T-helper 1 cell treated with Interleukin-12 subunit alpha and Interleukin-12 subunit beta and Interleukin-4 antibody, amounts not matched to agents 30 μg/mL and 1 μg/mL, for 36 hours (primary cell): ENCODE results near the gene PLEKHA1.

Source experiments
- H3K27ac Mint-ChIP-seq: one replicate; pipeline ENCODE4 v1.8.0; 2021; ENCODE audit warnings: mild to moderate bottlenecking, mixed read lengths
- H3K27me3 Mint-ChIP-seq: one replicate; pipeline ENCODE4 v1.8.0; 2021; ENCODE audit warnings: low read depth, mixed read lengths
- H3K36me3 Mint-ChIP-seq: one replicate; pipeline ENCODE4 v1.8.0; 2021; ENCODE audit warnings: low read depth, mixed read lengths
- H3K4me1 Mint-ChIP-seq: one replicate; pipeline ENCODE4 v1.8.0; 2021; ENCODE audit warnings: low read depth, mixed read lengths
- H3K4me3 Mint-ChIP-seq: one replicate; pipeline ENCODE4 v1.8.0; 2021; ENCODE audit warnings: mild to moderate bottlenecking, moderate library complexity, mixed read lengths
- H3K9me3 Mint-ChIP-seq: one replicate; pipeline ENCODE4 v1.8.0; 2021; ENCODE audit warnings: mixed read lengths

Gene PLEKHA1

DNA sequence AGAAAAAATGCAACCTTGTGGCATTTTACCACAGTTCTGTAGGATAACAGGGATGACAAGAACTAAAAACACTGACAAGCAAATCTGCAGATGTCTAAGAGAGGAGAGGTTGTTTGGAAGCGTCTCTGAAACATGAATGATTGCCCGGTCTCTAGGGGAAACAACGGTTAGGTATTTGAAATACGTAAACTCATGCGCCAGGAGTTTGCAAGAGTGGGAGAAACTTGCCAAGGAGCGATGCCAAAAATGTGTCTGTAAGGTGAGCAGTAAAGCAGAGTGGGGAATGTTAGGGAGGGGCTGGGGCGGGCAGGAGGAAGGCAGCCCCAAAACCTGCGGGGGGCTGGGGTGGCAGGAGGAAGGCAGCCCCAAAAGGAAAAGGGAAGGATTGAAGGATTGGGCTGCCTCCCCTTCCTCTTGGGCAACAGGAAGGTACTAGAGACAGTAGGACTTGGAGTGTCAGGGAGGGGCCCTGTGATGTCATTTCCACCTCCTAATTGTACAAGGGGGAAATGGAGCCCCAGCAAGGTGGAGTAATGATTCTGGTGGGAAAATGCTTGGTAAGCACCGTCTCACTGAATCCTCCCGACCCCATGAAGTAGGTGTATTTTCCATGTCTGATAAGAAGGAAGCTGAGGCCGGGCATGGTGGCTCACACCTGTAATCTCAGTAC, 33.2 kb upstream of the PLEKHA1 start:
- H3K9me3 Mint-ChIP-seq, result no peaks in the 10 kb centered on the region
- H3K27ac Mint-ChIP-seq, result no peak overlapping the region
- H3K36me3 Mint-ChIP-seq, result no peaks in the 10 kb centered on the region
- no peaks in the 10 kb centered on the region for H3K27me3 Mint-ChIP-seq
- no peaks in the 10 kb centered on the region for H3K4me1 Mint-ChIP-seq
- H3K4me3 Mint-ChIP-seq, result no peak overlapping the region

DNA sequence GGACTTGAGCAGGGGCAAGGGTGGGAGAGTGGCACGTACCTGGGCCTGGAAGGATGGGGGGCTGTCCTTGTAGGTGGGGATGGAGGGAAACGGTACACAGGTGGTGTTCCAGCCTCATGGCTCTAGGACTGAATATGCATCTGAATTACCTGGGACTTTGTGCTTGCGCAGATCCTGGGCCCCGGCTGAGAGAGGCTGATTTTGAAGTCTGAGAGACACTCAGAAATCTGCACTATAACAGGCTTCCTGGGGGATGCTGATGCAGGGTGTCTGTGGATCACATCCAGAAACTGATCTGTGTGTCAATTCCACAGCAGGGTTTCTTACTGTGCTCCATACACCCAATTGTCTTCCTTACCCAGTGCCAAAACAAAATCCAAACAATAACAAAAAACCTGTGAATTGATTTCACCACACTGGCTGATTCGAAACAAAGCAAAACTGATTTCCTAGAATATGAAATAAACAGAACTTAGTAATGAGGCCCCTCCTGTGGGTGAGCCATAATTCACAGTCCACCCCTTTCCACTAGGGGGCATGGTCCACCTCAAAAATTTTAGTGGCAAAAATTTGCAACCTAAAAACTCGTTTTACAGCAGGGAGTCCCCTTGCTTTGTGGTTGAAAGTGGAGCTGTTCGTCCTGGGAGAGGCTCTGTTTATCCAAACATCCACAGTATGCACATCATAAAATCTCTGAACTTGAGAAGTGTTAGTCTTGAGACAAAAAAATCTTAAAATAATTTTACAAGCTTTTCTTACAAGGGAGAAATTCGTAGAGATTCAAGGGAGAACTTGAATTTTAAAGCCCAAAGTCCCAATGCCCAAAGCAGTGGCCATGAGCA, 32.0 kb upstream of the PLEKHA1 start:
- Mint-ChIP-seq H3K4me3 (no peak overlapping the region), H3K4me1 (no peaks in the 10 kb centered on the region), H3K36me3 (no peaks in the 10 kb centered on the region), H3K27me3 (no peaks in the 10 kb centered on the region), H3K27ac (no peak overlapping the region), H3K9me3 (no peaks in the 10 kb centered on the region)

DNA sequence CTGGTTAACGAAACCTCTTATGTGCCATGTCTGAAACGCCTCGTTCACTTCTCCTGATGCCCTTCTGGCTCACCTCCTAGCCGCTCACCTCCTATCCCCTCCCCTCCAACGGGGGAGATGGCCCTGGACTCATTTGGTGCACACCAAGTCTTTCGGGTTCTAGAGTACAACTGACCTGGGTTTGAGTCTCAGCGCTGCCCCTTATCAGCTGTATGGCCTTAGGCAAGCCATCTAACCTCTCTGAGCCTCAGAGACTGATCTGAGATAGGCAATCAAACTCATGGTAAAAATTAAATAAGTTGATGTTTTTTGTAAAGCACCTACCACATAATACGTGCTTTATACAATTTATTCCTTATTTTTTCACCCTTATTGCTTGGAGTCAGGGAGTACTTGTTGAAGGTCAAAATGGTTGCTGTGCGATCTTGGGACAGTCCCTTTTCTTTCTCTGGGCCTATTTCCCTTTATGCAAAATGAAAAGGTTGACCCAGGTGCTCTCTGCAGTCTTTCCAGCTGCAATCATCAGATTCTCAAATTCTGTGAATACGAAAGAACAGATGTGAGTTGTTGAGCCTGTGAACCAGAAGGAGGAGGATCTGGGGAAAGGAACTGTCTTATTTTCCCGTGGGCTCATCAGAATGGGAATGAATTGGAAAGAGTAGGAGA, 31.2 kb upstream of the PLEKHA1 start:
- Mint-ChIP-seq H3K27me3 (no peaks in the 10 kb centered on the region), H3K4me3 (no peak overlapping the region), H3K27ac (no peak overlapping the region), H3K4me1 (no peaks in the 10 kb centered on the region), H3K36me3 (no peaks in the 10 kb centered on the region), H3K9me3 (no peaks in the 10 kb centered on the region)

DNA sequence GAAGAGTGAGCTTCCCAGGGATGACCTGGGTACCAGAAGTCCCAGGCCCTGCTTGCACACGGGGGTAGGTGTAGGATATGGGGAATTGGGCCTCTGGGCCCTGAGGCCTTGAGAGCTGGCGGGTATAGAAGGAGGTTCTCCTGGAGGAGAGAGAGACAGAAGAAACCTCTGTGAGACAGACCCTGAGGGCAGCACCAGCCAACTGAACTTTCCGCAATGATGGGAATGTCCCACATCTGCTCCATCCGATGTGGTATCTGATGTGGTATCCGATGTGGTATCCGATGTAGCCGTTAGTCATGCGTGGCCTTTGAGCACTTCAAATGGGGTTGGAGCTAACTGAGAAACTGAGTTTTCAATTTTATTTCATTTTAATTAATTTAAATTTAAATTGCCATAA, 30.6 kb upstream of the PLEKHA1 start:
- Mint-ChIP-seq H3K27ac (no peak overlapping the region), H3K27me3 (no peaks in the 10 kb centered on the region), H3K4me3 (no peak overlapping the region), H3K9me3 (no peaks in the 10 kb centered on the region), H3K4me1 (no peaks in the 10 kb centered on the region), H3K36me3 (no peaks in the 10 kb centered on the region)

DNA sequence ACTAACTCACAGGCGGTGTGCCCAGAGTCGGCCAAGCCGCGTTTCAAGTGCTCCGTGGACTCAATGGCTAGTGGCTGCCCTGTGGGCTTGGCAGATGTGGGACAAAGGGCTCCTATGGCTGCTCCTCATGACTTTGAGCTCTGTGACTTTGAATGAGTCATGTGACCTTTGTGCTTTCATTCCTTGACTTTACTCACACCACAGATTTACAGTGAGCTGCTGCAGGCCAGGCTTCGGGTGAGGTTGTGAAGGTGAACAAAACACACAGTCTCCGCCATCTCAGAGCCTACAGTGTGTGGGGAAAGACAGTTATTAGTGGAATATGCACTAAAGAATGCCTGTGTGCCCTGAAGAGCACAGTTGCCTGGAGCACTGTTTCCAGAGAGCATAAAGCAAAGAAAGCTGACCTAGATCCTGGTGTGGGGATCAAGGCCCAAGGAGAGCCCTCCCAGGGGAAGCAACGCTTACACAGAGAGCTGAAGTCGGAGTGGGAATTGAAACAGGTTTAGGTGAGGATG, 29.7 kb upstream of the PLEKHA1 start:
- no peak overlapping the region for H3K4me3 Mint-ChIP-seq
- H3K27ac Mint-ChIP-seq, result no peak overlapping the region
- no peaks in the 10 kb centered on the region for H3K4me1 Mint-ChIP-seq
- H3K9me3 Mint-ChIP-seq, result no peaks in the 10 kb centered on the region
- H3K36me3 Mint-ChIP-seq, result no peaks in the 10 kb centered on the region
- no peaks in the 10 kb centered on the region for H3K27me3 Mint-ChIP-seq

DNA sequence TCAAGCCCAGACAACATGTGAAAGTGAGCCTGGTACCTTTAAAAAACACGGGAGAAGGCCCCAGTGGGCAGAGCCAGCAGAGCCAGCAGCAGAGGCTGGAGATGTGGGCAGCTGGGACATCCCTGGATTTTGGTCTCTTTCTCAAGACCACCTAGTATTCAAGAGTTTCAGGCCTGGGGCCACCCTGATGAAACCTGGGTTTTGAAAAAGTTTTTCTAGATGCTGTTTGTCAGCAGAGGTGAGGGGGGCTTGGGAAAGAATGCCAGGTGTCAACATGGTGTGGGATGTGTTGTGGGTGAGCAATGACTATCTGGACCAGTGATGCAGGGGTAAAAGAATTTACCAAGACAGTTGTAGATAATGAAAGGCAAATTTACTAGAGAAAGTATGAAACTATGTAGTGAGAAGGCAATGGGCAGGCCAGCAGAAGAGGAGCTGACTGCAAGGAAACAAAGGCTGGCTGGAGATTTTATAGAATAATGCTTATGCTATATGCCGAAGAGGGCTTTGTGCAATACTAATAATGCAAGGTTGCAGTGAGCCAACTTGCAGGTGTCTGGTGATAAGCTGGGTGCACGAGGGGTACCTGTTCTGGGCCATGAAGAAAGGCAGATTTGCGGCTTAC, 28.1 kb upstream of the PLEKHA1 start:
- no peaks in the 10 kb centered on the region for H3K27me3 Mint-ChIP-seq
- H3K4me3 Mint-ChIP-seq, result no peak overlapping the region
- H3K9me3 Mint-ChIP-seq, result no peaks in the 10 kb centered on the region
- H3K4me1 Mint-ChIP-seq, result no peaks in the 10 kb centered on the region
- no peaks in the 10 kb centered on the region for H3K36me3 Mint-ChIP-seq
- H3K27ac Mint-ChIP-seq, result no peak overlapping the region

DNA sequence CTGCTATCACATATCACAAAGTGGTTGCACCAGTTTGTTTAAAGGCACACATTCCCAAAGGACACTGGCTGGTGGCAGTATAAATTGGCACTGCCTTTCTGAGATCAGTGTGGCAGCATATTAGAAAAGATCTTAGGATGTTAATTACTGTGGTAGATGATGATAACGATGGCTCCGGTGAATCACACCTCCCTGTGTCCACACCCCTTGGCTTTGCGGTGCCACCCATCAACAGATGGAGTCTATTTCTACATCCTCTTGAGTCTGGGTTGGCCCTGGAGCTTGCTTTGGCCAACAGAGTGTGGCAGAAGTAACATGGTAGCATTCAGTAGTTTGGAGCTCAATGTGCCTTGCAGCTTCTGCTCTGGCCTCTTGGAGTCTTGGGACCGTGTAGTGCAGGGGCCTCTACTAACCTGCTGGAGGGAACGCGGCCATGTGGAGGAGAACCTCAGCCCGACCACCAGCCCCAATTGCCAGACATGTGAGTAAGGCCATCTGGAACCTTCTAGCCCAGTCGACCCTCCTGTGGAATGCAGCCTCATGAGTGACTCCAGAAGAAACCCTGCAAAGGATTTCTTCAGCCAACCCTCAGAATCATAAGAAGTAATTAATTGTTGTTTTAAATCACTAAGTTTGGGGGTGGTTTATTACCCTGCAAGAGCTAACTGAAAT, 27.2 kb upstream of the PLEKHA1 start:
- H3K4me3 Mint-ChIP-seq, result no peak overlapping the region
- no peak overlapping the region for H3K27ac Mint-ChIP-seq
- no peaks in the 10 kb centered on the region for H3K4me1 Mint-ChIP-seq
- H3K9me3 Mint-ChIP-seq, result no peaks in the 10 kb centered on the region
- no peaks in the 10 kb centered on the region for H3K27me3 Mint-ChIP-seq
- H3K36me3 Mint-ChIP-seq, result no peaks in the 10 kb centered on the region

DNA sequence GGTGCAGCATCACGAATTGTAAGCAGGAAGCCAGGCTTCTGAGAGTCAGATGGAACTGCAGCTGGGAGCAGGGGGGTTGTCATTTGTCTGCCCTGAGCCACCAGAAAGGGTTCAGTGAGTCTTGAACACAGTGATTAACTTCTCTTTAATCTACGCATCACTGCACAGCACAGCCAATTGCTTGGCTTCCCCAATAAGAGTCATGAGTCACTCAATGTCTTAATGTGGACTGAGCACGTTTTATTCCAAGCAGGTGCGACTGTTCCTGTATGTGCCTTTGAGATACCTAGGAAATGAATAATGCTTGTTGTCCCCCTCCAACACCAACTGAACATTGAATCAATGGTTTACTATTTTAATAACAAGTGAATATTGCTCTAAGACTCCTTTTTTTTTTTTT, 26.0 kb upstream of the PLEKHA1 start:
- H3K36me3 Mint-ChIP-seq, result no peaks in the 10 kb centered on the region
- no peaks in the 10 kb centered on the region for H3K9me3 Mint-ChIP-seq
- peaks cover 3% of the 10 kb centered on the region for H3K27me3 Mint-ChIP-seq
- no peak overlapping the region for H3K4me3 Mint-ChIP-seq
- no peak overlapping the region for H3K27ac Mint-ChIP-seq
- H3K4me1 Mint-ChIP-seq, result no peaks in the 10 kb centered on the region

DNA sequence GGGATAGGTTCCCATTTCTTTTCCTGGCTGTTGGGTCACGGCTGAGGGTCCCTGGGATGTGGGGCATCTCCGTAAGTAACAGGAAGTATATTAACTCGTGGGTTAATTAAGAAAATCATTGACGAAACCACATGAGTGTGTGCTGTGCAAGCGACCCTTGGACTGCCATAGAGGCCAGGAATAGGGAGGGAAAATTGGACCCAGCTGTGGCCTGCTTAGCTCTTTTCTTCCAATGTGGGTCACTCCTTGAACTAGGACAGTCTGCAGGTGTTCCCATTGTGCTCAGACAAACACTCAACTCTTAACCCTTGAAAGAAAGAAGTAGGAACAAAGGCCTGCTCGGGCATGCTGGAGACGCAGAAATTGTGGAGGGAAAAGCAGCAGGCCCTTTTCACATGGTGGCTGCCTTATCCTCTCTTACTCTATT, 25.6 kb upstream of the PLEKHA1 start:
- Mint-ChIP-seq H3K4me1 (no peaks in the 10 kb centered on the region), H3K27me3 (peaks cover 6% of the 10 kb centered on the region), H3K4me3 (no peak overlapping the region), H3K27ac (no peak overlapping the region), H3K36me3 (no peaks in the 10 kb centered on the region), H3K9me3 (no peaks in the 10 kb centered on the region)

DNA sequence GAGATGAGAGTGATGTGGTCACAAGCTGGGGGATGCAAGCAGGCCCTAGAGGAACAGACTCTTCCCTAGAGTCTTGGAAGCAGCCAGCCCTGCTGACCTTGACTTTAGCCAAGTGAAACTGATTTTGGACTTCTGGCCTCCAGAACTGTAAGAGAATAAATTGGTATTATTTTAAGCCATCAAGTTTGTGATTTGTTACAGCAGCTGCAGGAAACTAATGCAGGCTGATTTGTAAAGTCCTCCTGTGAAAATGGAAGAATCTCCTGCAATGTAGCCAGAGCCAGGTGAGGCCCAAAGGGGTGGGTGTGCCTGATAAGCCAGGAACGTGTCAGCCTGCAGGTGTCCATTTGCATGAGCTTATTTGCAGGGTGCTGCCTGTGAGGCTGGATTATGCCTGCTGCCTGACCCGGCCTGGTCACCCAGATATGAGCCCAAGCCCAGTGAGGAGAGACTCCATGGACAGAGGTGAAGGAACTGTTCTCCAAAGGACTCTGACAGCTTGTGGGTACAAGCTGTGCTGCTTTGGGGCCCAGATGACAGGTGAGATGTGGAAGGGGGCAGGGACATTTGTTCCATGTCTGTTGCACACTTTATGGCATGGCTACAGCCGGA, 24.6 kb upstream of the PLEKHA1 start:
- Mint-ChIP-seq H3K27me3 (peaks cover 6% of the 10 kb centered on the region), H3K4me1 (no peaks in the 10 kb centered on the region), H3K9me3 (no peaks in the 10 kb centered on the region), H3K27ac (no peak overlapping the region), H3K4me3 (no peak overlapping the region), H3K36me3 (no peaks in the 10 kb centered on the region)

DNA sequence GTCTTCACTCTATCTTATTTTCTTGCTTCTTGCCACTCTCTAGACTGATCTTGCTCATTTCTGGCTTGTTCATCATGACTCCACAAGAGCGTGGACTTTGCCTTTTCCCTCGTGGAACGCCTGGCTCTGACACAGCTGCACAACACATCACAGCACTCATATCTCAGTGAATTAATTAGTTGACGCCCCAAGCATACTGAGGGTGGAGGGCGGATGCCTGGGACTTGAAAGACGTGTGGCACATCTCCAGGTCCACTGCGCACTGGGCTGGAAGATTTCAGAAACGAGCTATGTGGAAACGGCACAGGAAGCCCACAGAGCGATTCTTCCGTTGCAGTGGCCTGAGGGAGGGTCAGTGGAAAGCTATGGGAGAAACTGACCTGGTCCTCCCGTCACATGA, 23.6 kb upstream of the PLEKHA1 start:
- H3K36me3 Mint-ChIP-seq, result no peaks in the 10 kb centered on the region
- peaks cover 6% of the 10 kb centered on the region for H3K27me3 Mint-ChIP-seq
- no peak overlapping the region for H3K4me3 Mint-ChIP-seq
- H3K27ac Mint-ChIP-seq, result no peak overlapping the region
- no peaks in the 10 kb centered on the region for H3K4me1 Mint-ChIP-seq
- H3K9me3 Mint-ChIP-seq, result no peaks in the 10 kb centered on the region

DNA sequence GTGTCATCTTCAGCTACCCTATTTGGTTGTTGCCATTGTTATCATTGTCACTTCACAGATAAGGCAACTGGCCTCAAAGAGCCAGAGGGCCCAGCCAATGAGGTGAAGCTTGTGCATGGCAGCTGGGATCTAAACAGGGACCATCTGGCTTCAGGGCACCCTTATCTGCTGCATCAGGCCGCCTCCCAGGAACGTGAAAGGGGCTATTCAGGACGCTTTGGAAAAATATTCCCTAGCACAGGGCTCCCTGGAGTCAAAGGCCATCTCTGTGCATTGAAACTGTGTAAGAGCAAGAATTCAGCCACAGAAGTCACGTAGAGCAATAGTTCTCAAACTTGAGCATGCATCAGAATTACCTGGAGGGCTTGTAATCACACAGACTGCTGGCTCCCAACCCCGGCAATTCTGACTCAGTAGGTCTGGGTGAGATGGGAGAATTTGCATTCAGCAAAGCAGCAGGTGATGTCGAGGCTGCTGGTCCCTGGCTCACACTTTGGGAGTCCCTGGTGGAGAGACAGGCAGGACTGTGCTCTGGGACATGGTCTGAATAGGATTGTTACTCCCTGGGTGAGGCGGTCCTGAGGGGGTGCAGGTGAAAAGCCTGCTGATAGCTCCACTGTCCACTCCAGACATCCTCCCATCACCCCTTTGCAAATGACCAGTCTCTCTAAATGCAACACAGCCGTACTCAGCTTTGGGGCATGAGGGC, 21.5 kb upstream of the PLEKHA1 start:
- Mint-ChIP-seq H3K4me3 (no peak overlapping the region), H3K4me1 (no peaks in the 10 kb centered on the region), H3K27me3 (peaks cover 6% of the 10 kb centered on the region), H3K27ac (no peak overlapping the region), H3K36me3 (no peaks in the 10 kb centered on the region), H3K9me3 (no peaks in the 10 kb centered on the region)

DNA sequence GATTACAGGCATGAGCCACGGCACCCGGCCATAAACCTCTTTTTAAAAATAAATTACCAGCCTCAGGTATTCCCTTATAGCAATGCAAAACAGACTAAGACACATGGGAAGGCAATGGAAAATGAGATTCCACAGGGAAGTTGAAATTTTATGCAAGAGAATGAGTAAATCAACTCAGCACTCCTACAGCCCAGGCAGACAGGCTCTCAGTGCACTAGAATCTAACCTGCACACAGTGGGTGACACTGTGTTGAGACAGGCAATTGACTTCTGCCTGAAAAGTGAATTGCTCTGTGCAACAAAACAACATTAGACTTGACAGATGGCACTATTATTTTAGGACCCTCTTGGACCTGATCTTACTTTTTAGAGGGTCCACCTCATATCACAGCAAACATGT, 20.1 kb upstream of the PLEKHA1 start:
- H3K4me1 Mint-ChIP-seq, result no peaks in the 10 kb centered on the region
- H3K4me3 Mint-ChIP-seq, result no peak overlapping the region
- H3K27ac Mint-ChIP-seq, result no peak overlapping the region
- no peaks in the 10 kb centered on the region for H3K36me3 Mint-ChIP-seq
- H3K9me3 Mint-ChIP-seq, result no peaks in the 10 kb centered on the region
- H3K27me3 Mint-ChIP-seq, result peaks cover 12% of the 10 kb centered on the region
